PC-9 (cell line): Measurements from ENCODE around the gene RRN3. TPM values are rescaled to one million over a fixed set of nuclear protein-coding genes. Genes with fewer than 3 reads are reported as not detected.
"Not testable (repeated sequence)": the region's sequence is repeated elsewhere in the genome, so short reads cannot be mapped to it uniquely, and the experiment has no call there.

Experiments used
- BruUV-seq: library from RNA; stranded (reverse); fragments of 400-500 nt; replicated peaks from 2 replicates; lab custom pipeline; 2021; lab: Mats Ljungman, UMichigan
- CTCF ChIA-PET: fragments of 300-600 bp; sonication (Branson Sonifier 250); formaldehyde crosslinking; loops from one replicate; lab custom pipeline; 2022; ENCODE audit warnings: antibody characterized with exemption; lab: Charles Lee
- POLR2A ChIA-PET: fragments of 300-600 bp; sonication (Branson Sonifier 250); formaldehyde crosslinking; loops from one replicate; lab custom pipeline; 2022; ENCODE audit warnings: antibody characterized with exemption; ENCODE audit not compliant: unreplicated experiment; lab: Charles Lee
- DNase-seq, 2 experiments: peaks; one replicate each; pipeline versions ENCODE4 v3.0.0 to v3.0.0-alpha.2; 2015 to 2022; ENCODE audit warnings: mixed read lengths in 1 of 2
- H2AFZ ChIP-seq: fragments of 200-600 bp; sonication (generic); 2 replicates; pipeline ENCODE4 v1.8.1; 2017; ENCODE audit warnings: antibody characterized with exemption
- H3F3A ChIP-seq: fragments of 200-600 bp; sonication (generic); 2 replicates; pipeline ENCODE4 v1.8.1; 2017; ENCODE audit warnings: antibody characterized with exemption, mild to moderate bottlenecking, low read depth; ENCODE audit not compliant: insufficient read depth
- H3K27ac ChIP-seq: fragments of 200-600 bp; sonication (generic); 2 replicates; pipeline ENCODE4 v1.6.1; 2016; ENCODE audit warnings: mixed run types
- H3K27me3 ChIP-seq: fragments of 200-600 bp; sonication (generic); 2 replicates; pipeline ENCODE4 v1.6.1; 2016; ENCODE audit warnings: low read depth, mixed run types; ENCODE audit not compliant: insufficient read depth
- H3K36me3 ChIP-seq: fragments of 200-600 bp; sonication (generic); 2 replicates; pipeline ENCODE4 v1.6.1; 2016; ENCODE audit warnings: low read depth, mixed run types
- H3K4me1 ChIP-seq: fragments of 200-600 bp; sonication (generic); replicated peaks from 2 replicates; pipeline ENCODE4 v1.6.1; 2016; ENCODE audit warnings: mixed run types; ENCODE audit not compliant: insufficient read depth
- H3K4me2 ChIP-seq: fragments of 200-600 bp; sonication (generic); 2 replicates; pipeline ENCODE4 v1.6.1; 2017; ENCODE audit warnings: mixed run types
- H3K4me3 ChIP-seq: fragments of 200-600 bp; sonication (generic); 2 replicates; pipeline ENCODE4 v1.6.1; 2016; ENCODE audit warnings: mixed run types
- H3K79me2 ChIP-seq: fragments of 200-600 bp; sonication (generic); 2 replicates; pipeline ENCODE4 v1.6.1; 2017; ENCODE audit warnings: low read depth, mixed run types
- H3K9me2 ChIP-seq: fragments of 200-600 bp; sonication (generic); 2 replicates; pipeline ENCODE4 v1.8.1; 2017; ENCODE audit warnings: mild to moderate bottlenecking; ENCODE audit not compliant: insufficient read depth
- H3K9me3 ChIP-seq: fragments of 200-600 bp; sonication (generic); 2 replicates; pipeline ENCODE4 v1.8.1; 2016; ENCODE audit warnings: low read depth; ENCODE audit not compliant: insufficient read depth
- H4K20me1 ChIP-seq: fragments of 200-600 bp; sonication (generic); 2 replicates; pipeline ENCODE4 v1.8.1; 2017; ENCODE audit not compliant: insufficient read depth
- intact Hi-C: fragments of 100-400 bp; cut with micrococcal nuclease; formaldehyde crosslinking; loops from one replicate; pipeline ENCODE4 v1.10.0; 2022; ENCODE audit not compliant: unreplicated experiment
- total RNA-seq: library from RNA; stranded (reverse); gene quantifications from 2 replicates; pipeline ENCODE4 v1.2.3, GENCODE V29; 2021

The RRN3 gene
- total RNA-seq, 1 experiment from 2014 or later = 29.0 TPM

- H3K4me2 ChIP-seq, DNase-seq, H4K20me1 ChIP-seq, H3K36me3 ChIP-seq, CTCF ChIA-PET, H3K27me3 ChIP-seq, H3K9me3 ChIP-seq, H3K9me2 ChIP-seq, H2AFZ ChIP-seq, POLR2A ChIA-PET, H3K79me2 ChIP-seq, H3K4me1 ChIP-seq, H3F3A ChIP-seq, BruUV-seq, H3K4me3 ChIP-seq, H3K27ac ChIP-seq, intact Hi-C loops: not testable (repeated sequence)
Measured at GRCh38 chr16:15132719-15133428, 38.8 kb upstream of the RRN3 start.

- H4K20me1 ChIP-seq, H3K4me2 ChIP-seq, intact Hi-C loops, H3K9me3 ChIP-seq, H3K27ac ChIP-seq, H3K27me3 ChIP-seq, H2AFZ ChIP-seq, POLR2A ChIA-PET, CTCF ChIA-PET, H3K79me2 ChIP-seq, BruUV-seq, H3F3A ChIP-seq, H3K9me2 ChIP-seq, H3K4me3 ChIP-seq, DNase-seq, H3K4me1 ChIP-seq, H3K36me3 ChIP-seq: not testable (repeated sequence)
Measured at GRCh38 chr16:15130943-15131700, 37.0 kb upstream of the RRN3 start.

GRCh38 chr16:15130256-15130932 is 36.3 kb upstream of the RRN3 start:
- POLR2A ChIA-PET, H4K20me1 ChIP-seq, H3K4me3 ChIP-seq, H3K36me3 ChIP-seq, H3K79me2 ChIP-seq, H2AFZ ChIP-seq, intact Hi-C loops, H3K9me3 ChIP-seq, H3K27me3 ChIP-seq, H3K4me1 ChIP-seq, CTCF ChIA-PET, H3F3A ChIP-seq, BruUV-seq, DNase-seq, H3K9me2 ChIP-seq, H3K27ac ChIP-seq, H3K4me2 ChIP-seq: not testable (repeated sequence)

GRCh38 chr16:15127641-15128425 is 33.8 kb upstream of the RRN3 start:
- H3K79me2 ChIP-seq, H3F3A ChIP-seq, H3K36me3 ChIP-seq, H2AFZ ChIP-seq, H3K27ac ChIP-seq, BruUV-seq, H3K4me1 ChIP-seq, H3K9me2 ChIP-seq, intact Hi-C loops, CTCF ChIA-PET, DNase-seq, H4K20me1 ChIP-seq, H3K4me3 ChIP-seq, POLR2A ChIA-PET, H3K27me3 ChIP-seq, H3K9me3 ChIP-seq, H3K4me2 ChIP-seq: not testable (repeated sequence)

GRCh38 chr16:15100372-15100987 is 6.4 kb upstream of the RRN3 start:
- DNase-seq, H3K27me3 ChIP-seq, H3K9me3 ChIP-seq, BruUV-seq, intact Hi-C loops, H3K4me3 ChIP-seq, H3K4me2 ChIP-seq, H3F3A ChIP-seq, CTCF ChIA-PET, H4K20me1 ChIP-seq, POLR2A ChIA-PET, H3K79me2 ChIP-seq, H2AFZ ChIP-seq, H3K27ac ChIP-seq, H3K9me2 ChIP-seq, H3K36me3 ChIP-seq, H3K4me1 ChIP-seq: not testable (repeated sequence)

- H3K27ac ChIP-seq, H3K27me3 ChIP-seq, H3K9me3 ChIP-seq, CTCF ChIA-PET, H3K4me1 ChIP-seq, intact Hi-C loops, POLR2A ChIA-PET, H3K36me3 ChIP-seq, H3K79me2 ChIP-seq, H3K4me3 ChIP-seq, BruUV-seq, H4K20me1 ChIP-seq, DNase-seq, H3F3A ChIP-seq, H2AFZ ChIP-seq, H3K9me2 ChIP-seq, H3K4me2 ChIP-seq: not testable (repeated sequence)
Measured at GRCh38 chr16:15099366-15099909, 5.4 kb upstream of the RRN3 start.
